HG03095 (cell line): ENCODE data around the gene DCAF6.

Source experiments
- ATAC-seq: cut with Tn5 transposase; IDR thresholded peaks from one replicate; pipeline ENCODE4 v1.9.1; 2021; ENCODE audit warnings: moderate library complexity; ENCODE audit not compliant: unreplicated experiment

DCAF6 gene

GRCh38 chr1:168099337-168099801, 162.9 kb downstream of the DCAF6 start:
- ATAC-seq, result no peak

DNA sequence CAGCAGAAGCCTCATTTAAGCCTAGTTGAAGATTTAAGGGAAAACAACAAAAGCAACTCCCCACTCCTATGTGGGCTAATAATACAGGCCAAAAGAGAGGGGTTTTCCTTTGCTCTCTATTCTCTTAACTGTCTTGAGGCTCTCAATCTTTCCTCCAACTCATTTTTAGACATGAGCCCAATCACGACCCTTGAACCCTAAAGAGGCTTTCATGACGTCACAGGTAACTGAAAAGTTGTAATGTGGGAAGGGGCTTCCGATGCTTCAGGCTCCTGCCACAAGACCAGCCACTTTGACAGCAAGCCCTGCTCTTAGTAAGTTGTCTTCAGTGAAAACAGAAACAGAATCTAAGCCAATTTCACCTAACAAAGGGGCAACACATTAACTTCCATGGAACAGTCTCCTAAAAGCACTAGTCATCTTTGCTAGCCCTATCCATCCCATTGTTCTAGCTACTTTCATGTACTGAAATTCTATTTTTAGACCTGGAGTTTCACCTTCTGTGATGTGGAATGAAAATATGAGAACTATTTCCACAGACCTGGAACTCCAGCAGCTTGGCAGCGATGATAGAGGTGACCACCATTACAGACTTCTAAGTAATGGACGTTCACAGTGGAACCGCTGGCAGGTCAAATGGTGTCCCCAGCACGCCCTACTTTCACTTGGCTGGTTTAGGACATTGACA, 164.0 kb downstream of the DCAF6 start:
- ATAC-seq, result no peak

DNA sequence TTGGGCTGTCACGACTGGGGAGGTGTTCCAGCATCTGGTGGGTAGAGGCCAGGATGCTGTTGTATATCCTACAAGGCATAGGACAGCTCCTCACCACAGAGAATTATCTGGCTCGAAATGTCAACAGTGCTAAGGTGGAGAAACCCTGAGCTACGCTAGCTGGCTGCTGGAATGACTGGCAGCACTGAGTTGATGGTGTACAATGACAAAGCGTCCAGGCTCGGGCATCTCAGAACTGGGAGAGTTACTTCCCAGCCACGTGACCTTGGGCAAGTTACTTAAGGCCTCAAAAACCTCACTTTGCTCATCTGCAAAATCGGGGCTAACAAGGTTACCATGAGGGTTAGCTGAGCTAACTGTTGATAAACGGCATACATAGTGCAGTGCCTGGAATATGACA, 164.9 kb downstream of the DCAF6 start:
- no peak for ATAC-seq

- no peak for ATAC-seq
Observed at GRCh38 chr1:168102487-168102886, 166.0 kb downstream of the DCAF6 start.

GRCh38 chr1:168104535-168104934, 168.1 kb downstream of the DCAF6 start:
- ATAC-seq, result no peak

DNA sequence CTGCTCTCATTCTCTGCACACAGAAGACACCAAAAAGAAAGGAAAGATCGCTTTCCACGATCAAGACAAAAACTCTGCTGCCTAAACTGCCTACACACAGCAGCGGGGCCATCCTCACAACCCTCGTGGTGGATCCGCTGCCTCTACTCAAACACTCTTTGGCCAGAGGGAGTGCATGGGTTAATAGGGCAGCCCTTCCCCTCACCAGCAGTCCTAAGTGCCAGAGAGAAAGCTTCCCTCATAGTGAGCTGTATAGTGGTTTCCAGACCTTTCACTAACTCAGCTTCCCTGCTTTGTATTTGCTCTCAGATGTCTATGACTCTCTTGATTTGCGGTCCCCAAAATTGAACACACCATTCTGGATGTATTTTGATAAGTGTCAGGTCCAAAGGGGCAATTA, 169.4 kb downstream of the DCAF6 start:
- ATAC-seq, result no peak

- no peak for ATAC-seq
Observed at GRCh38 chr1:168106274-168106673, 169.8 kb downstream of the DCAF6 start.

GRCh38 chr1:168110896-168111545, 174.5 kb downstream of the DCAF6 start:
- no peak for ATAC-seq

DNA sequence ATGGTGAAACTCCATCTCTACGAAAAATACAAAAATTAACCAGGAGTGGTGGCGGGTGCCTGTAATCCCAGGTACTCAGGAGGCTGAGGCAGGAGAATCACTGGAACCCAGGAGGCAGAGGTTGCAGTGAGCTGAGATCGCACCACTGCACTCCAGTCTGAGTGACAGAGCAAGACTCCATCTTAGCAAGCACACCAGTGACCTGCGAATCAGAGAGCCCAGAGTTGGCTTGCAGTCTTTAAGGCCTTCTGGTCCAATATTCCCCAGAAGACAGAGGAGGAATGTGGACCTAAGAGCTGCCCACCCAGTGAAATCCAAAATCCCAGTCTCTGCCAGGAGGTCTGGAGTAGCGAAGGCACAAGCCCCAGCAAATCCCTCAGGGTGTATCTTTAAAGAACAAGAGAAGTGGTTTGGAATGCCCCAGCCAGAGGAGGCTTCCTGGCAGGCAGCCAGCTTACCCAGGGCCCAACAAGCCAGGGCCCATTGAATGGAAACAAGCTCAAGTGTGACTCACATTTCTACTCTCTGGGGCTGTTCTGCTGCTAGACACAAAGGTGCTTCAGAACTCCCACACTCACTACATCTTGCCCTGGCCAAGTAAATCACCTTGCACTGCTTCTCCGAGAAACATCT, 176.3 kb downstream of the DCAF6 start:
- no peak for ATAC-seq

DNA sequence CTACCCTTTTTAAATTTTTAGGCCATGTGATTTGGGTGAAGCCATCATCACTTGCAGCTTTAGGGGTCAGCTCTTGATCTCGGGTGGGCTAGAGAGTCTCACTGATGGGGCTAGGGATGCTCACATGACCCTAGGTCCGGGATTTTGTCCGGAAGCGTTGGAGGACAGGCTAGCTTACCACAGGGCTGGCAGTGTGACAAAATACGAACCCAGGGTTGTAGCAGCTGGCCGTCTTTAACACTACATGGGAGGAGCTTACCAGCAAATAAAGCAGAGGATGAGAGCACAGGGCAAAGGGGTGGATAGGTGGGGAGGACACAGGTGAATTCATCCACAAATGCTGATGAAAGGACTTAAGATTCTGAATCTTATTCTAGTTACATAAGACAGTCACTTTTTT, 178.4 kb downstream of the DCAF6 start:
- ATAC-seq, result no peak

- ATAC-seq, result no peak
Observed at GRCh38 chr1:168116327-168116799, 179.9 kb downstream of the DCAF6 start.

DNA sequence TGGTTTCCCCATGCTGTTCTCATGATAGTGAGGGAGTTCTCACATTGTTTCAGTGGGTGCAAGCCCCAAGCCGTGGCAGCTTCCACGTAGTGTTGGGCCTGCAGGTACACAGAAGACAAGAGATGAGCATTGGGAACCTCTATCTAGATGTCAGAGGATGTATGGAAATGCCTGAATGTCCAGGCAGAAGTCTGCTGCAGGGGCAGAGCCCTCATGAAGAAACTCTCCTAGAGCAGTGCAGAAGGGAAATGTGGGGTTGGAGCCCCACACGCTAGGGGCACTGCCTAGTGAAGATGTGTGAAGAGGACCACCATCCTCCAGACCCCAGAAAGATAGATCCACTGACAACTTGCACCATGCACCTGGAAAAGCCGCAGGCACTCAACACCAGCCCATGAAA, 183.3 kb downstream of the DCAF6 start:
- ATAC-seq, result no peak

DNA sequence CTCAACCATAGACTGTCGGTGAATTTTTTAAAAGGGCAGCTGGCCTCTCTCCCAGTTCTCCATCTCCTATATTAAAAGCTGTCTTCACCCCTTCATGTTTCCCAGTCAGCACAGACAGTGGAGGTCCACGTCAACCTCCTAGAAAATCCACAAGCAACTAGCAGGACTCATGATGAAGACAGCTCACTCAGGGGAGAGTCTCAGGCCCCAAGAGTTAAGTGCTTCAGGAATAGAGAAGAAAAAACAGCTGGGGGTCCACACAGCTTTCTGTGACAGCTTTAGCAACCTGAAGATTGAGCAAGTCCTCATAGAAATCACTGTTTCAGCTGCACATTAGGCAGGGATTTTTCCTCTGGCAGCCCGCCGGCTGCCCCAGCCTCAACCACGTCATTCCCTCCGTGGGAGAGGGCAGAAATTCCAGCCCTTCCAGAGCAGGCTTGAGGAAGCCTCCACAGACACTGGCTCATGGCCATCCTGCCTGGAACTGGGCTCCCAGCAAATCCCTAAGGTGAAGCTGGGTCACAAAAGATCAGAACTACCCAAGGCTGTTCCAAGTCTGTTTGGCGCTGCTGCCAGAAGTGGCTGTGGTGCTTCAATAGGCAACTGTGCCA, 185.0 kb downstream of the DCAF6 start:
- ATAC-seq, result no peak

DNA sequence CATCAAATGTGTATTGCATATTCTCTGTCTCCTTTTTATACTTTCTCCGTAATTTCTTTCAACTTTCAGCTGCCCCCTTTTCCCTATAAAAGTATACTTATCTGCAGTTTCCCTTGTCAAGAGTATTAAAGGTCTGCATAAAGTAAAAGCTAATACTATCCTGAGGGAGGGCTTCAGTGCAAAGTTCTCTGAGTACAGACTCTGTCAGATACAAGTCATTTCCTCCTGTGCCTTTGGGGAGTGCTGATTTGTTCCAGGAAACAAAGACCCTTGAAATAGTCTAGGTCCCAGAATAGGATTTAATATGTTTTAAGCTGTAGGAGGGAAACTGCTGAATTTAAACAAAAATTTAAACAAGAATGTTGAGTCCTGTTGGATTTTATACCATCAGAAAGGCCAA, 188.6 kb downstream of the DCAF6 start:
- no peak for ATAC-seq
